Vagina (tissue), 2 donors: ENCODE results near the gene HPCAL1.

ENCODE experiments used
- POLR2A ChIP-seq, 2 donors: fragments of 450-650 bp; IDR thresholded peaks; one replicate each; pipeline ENCODE4 v1.6.1; 2017; ENCODE audit warnings: antibody characterized with exemption in 2 of 2, mild to moderate bottlenecking in 2 of 2, moderate library complexity in 2 of 2
- POLR2AphosphoS5 ChIP-seq, 2 donors: sonication (generic); formaldehyde crosslinking; IDR thresholded peaks; one replicate each; pipeline ENCODE4 v1.9.0; 2017; ENCODE audit warnings: antibody characterized with exemption in 2 of 2, mild to moderate bottlenecking in 2 of 2, low read depth in 1 of 2; ENCODE audit not compliant: insufficient read depth in 1 of 2
- TF ChIP-seq, protein P1 (sequence below), 3 experiments: fragments of 450-650 bp in 2 of 3; fragments of 200-600 bp in 1 of 3; sonication (generic) in 1 of 3; IDR thresholded peaks; one replicate each; pipeline ENCODE4 v1.5.1; 2017 to 2019; ENCODE audit warnings: antibody characterized with exemption in 3 of 3, mild to moderate bottlenecking in 2 of 3, moderate library complexity in 2 of 3

DNA sequence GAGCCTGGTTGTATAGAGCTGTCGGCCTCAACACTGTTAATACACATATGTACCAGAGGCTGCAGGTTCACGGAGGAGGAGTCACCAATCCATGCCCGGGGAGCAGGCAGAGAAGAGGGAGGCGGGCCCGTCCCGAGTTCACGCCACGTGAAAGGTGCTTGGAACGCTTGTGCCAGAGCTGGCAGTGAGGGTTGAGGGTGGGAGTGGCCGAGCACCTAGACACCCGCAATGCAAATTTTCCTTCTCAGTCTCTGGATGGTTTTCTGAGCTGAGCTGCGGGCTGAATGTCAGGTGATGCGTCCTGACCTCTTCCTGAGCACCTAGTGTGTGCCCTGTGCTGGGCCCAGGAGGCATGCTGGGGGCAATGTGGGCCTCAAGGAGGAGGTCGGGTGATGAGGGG is 93.2 kb downstream of the HPCAL1 start:
- TF ChIP-seq, protein P1, sequence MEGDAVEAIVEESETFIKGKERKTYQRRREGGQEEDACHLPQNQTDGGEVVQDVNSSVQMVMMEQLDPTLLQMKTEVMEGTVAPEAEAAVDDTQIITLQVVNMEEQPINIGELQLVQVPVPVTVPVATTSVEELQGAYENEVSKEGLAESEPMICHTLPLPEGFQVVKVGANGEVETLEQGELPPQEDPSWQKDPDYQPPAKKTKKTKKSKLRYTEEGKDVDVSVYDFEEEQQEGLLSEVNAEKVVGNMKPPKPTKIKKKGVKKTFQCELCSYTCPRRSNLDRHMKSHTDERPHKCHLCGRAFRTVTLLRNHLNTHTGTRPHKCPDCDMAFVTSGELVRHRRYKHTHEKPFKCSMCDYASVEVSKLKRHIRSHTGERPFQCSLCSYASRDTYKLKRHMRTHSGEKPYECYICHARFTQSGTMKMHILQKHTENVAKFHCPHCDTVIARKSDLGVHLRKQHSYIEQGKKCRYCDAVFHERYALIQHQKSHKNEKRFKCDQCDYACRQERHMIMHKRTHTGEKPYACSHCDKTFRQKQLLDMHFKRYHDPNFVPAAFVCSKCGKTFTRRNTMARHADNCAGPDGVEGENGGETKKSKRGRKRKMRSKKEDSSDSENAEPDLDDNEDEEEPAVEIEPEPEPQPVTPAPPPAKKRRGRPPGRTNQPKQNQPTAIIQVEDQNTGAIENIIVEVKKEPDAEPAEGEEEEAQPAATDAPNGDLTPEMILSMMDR (IDR thresholded peaks at IDR 0.05) = no peak
- no peak for TF ChIP-seq POLR2AphosphoS5 (IDR thresholded peaks at IDR 0.05; ENCODE audit: insufficient read depth in 1 of 2, low read depth in 1 of 2)
- no peak for TF ChIP-seq POLR2A (IDR thresholded peaks at IDR 0.05)
